Liver (tissue), 9 donors: ENCODE data around the gene ARHGEF12. TPM values are rescaled to one million over a fixed set of nuclear protein-coding genes. Genes with fewer than 3 reads are reported as not detected.

Experiments
- DNase-seq: peaks from one replicate; pipeline ENCODE4 v3.0.0-alpha.2; 2017; ENCODE audit warnings: low spot score
- H3K27ac ChIP-seq, 2 donors: one replicate each; pipeline ENCODE4 v1.7.0; 2013; ENCODE audit warnings: inconsistent platforms in 2 of 2, low read length in 2 of 2, control low read depth in 1 of 2, low read depth in 1 of 2, mild to moderate bottlenecking in 1 of 2
- H3K27me3 ChIP-seq, 4 donors: one replicate each; pipeline versions ENCODE4 v1.6.1 to v1.7.0; 2013; ENCODE audit warnings: low read length in 3 of 4, inconsistent platforms in 1 of 4, mild to moderate bottlenecking in 1 of 4, moderate library complexity in 1 of 4; ENCODE audit not compliant: control insufficient read depth in 4 of 4, insufficient read depth in 4 of 4
- H3K36me3 ChIP-seq, 4 donors: one replicate each; pipeline versions ENCODE4 v1.6.1 to v1.7.0; 2013; ENCODE audit warnings: low read length in 3 of 4, mild to moderate bottlenecking in 3 of 4, low read depth in 1 of 4, moderate library complexity in 1 of 4; ENCODE audit not compliant: control insufficient read depth in 4 of 4, insufficient read depth in 3 of 4
- H3K4me1 ChIP-seq, 4 donors: one replicate each; pipeline versions ENCODE4 v1.6.1 to v1.7.0; 2013; ENCODE audit warnings: low read length in 3 of 4, mild to moderate bottlenecking in 3 of 4, moderate library complexity in 1 of 4; ENCODE audit not compliant: control insufficient read depth in 4 of 4, insufficient read depth in 4 of 4
- H3K4me3 ChIP-seq, 3 donors: one replicate each; pipeline versions ENCODE4 v1.6.1 to v1.7.0; 2013; ENCODE audit warnings: low read length in 3 of 3, control low read depth in 1 of 3, low read depth in 1 of 3, mild to moderate bottlenecking in 1 of 3
- H3K9ac ChIP-seq, 2 donors: one replicate each; pipeline ENCODE4 v1.7.0; 2013; ENCODE audit warnings: low read length in 2 of 2, mild to moderate bottlenecking in 2 of 2, moderate library complexity in 2 of 2, control low read depth in 1 of 2, low read depth in 1 of 2
- H3K9me3 ChIP-seq, 4 donors: one replicate each; pipeline versions ENCODE4 v1.6.1 to v1.7.0; 2013; ENCODE audit warnings: low read length in 3 of 4; ENCODE audit not compliant: control insufficient read depth in 4 of 4
- EGR1 ChIP-seq, 2 donors: IDR thresholded peaks; 2 replicates each; pipeline ENCODE4 v1.6.1; 2016 to 2018; ENCODE audit warnings: antibody characterized with exemption in 2 of 2, low read depth in 2 of 2
- FOXA1 ChIP-seq: IDR thresholded peaks from 2 replicates; pipeline ENCODE4 v1.6.1; 2016; ENCODE audit warnings: antibody characterized with exemption
- FOXA2 ChIP-seq: IDR thresholded peaks from 2 replicates; pipeline ENCODE4 v1.6.1; 2016; ENCODE audit warnings: antibody characterized with exemption
- GABPA ChIP-seq, 2 donors: IDR thresholded peaks in 1 of 2; conservative IDR thresholded peaks in 1 of 2; 2 replicates each; pipeline ENCODE4 v1.6.1; 2016; ENCODE audit warnings: antibody characterized with exemption in 2 of 2, mild to moderate bottlenecking in 1 of 2, moderate library complexity in 1 of 2
- HNF4A ChIP-seq, 2 donors: conservative IDR thresholded peaks; 2 replicates each; pipeline ENCODE4 v1.6.1; 2016; ENCODE audit warnings: antibody characterized with exemption in 2 of 2, mild to moderate bottlenecking in 2 of 2
- HNF4G ChIP-seq: IDR thresholded peaks from 2 replicates; pipeline ENCODE4 v1.6.1; 2016; ENCODE audit warnings: antibody characterized with exemption
- JUND ChIP-seq, 2 donors: IDR thresholded peaks; 2 replicates each; pipeline ENCODE4 v1.6.1; 2016; ENCODE audit warnings: antibody characterized with exemption in 2 of 2
- NR2F2 ChIP-seq: IDR thresholded peaks from 2 replicates; pipeline ENCODE4 v1.6.1; 2016; ENCODE audit warnings: antibody characterized with exemption
- RAD21 ChIP-seq, 2 donors: IDR thresholded peaks; 2 replicates each; pipeline ENCODE4 v1.6.1; 2016; ENCODE audit warnings: antibody characterized with exemption in 2 of 2, mild to moderate bottlenecking in 2 of 2
- RXRA ChIP-seq, 2 donors: IDR thresholded peaks; 2 replicates each; pipeline ENCODE4 v1.6.1; 2017 to 2018; ENCODE audit warnings: antibody characterized with exemption in 2 of 2, mild to moderate bottlenecking in 1 of 2
- SP1 ChIP-seq: IDR thresholded peaks from 2 replicates; pipeline ENCODE4 v1.6.1; 2018; ENCODE audit warnings: antibody characterized with exemption, mild to moderate bottlenecking
- TAF1 ChIP-seq: conservative IDR thresholded peaks from 2 replicates; pipeline ENCODE4 v1.6.1; 2016; ENCODE audit warnings: antibody characterized with exemption, mild to moderate bottlenecking
- YY1 ChIP-seq: IDR thresholded peaks from 2 replicates; pipeline ENCODE4 v1.6.1; 2016; ENCODE audit warnings: antibody characterized with exemption, mild to moderate bottlenecking
- WGBS: extraction: QIAGEN DNeasy Blood & Tissue Kit; methylation state at CpG from one replicate; pipeline ENCODE4 v1.1.7; 2013; 5-methylcytosine and 5-hydroxymethylcytosine counted together
- polyA plus RNA-seq, 2 donors: library from polyadenylated mRNA; stranded (reverse) in 1 of 2; unstranded in 1 of 2; fragments of 200-250 nt in 1 of 2; fragments of >200 nt in 1 of 2; fragmentation: Nextera tagmentation in 1 of 2; extraction: Ambion mirVana in 1 of 2; gene quantifications; one replicate each; pipeline versions ENCODE4 v1.2.1 to v1.2.3, GENCODE V29; 2013 to 2015
- total RNA-seq, 2 donors: library from RNA; depleted of rRNA; stranded (reverse); fragments of >200 nt; gene quantifications; one replicate each; pipeline ENCODE4 v1.2.3, GENCODE V29; 2014
- TF ChIP-seq, protein P1 (sequence below): IDR thresholded peaks from 2 replicates; pipeline ENCODE4 v1.6.1; 2016; ENCODE audit warnings: antibody characterized with exemption
- TF ChIP-seq, protein P2 (sequence below): IDR thresholded peaks from 2 replicates; pipeline ENCODE4 v1.6.1; 2016; ENCODE audit warnings: antibody characterized with exemption
- TF ChIP-seq, protein P3 (sequence below): fragments of 150-350 bp; IDR thresholded peaks from 2 replicates; pipeline ENCODE4 v1.5.1; 2017; ENCODE audit warnings: improper control_type of control experiment, low read depth, low read length; ENCODE audit not compliant: missing input control
- TF ChIP-seq, protein P4 (sequence below): IDR thresholded peaks from 2 replicates; pipeline ENCODE4 v1.6.1; 2016; ENCODE audit warnings: antibody characterized with exemption
- TF ChIP-seq, protein P5 (sequence below): IDR thresholded peaks from 2 replicates; pipeline ENCODE4 v1.6.1; 2016; ENCODE audit warnings: antibody characterized with exemption, mild to moderate bottlenecking
- donor health status: healthy.
- donor health status: healthy.
- donor health status: healthy.
- donor health status: healthy.
- donor health status: healthy.

The ARHGEF12 gene
- total and polyA plus RNA-seq, 4 donors, result 28.0 to 169 (median 53.9) TPM

DNA sequence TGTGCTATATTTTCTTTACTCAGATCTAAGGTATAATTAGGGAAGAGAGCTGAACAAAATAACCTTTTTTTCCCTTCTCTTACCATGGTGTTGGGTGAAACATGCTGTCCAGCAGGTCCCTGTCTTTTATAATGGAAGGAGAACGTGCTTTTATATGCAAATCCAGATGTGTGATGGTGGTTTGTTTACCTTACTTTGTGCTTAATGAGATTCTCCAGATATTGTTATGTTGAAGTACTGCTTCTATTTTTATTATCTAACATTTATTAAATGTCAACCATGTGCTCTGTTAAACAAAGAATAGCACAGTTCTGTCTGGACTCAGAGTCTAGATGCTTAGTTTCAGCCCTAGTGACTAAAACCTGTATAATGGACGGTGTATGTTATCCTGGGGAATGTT, 165.2 kb downstream of the ARHGEF12 start:
- no peak for DNase-seq
- Histone ChIP-seq H3K4me1 (no peaks in the 10 kb centered on the region), H3K9ac (no peak overlapping the region), H3K27me3 (no peaks in the 10 kb centered on the region), H3K9me3 (no peaks in the 10 kb centered on the region), H3K4me3 (no peak overlapping the region), H3K27ac (no peak overlapping the region), H3K36me3 (no peaks in the 10 kb centered on the region)
- TF ChIP-seq JUND (IDR thresholded peaks at IDR 0.05) (no peak), GABPA (IDR thresholded peaks at IDR 0.05 in 1 of 2, conservative IDR thresholded peaks at IDR 0.05 in 1 of 2) (no peak), EGR1 (IDR thresholded peaks at IDR 0.05; ENCODE audit: low read depth in 2 of 2) (no peak), HNF4G (no peak), SP1 (no peak), YY1 (no peak), FOXA2 (no peak), HNF4A (conservative IDR thresholded peaks at IDR 0.05) (no peak), FOXA1 (no peak), TAF1 (no peak), NR2F2 (no peak), RXRA (IDR thresholded peaks at IDR 0.05) (no peak), RAD21 (IDR thresholded peaks at IDR 0.05) (no peak)
- TF ChIP-seq, protein P1, sequence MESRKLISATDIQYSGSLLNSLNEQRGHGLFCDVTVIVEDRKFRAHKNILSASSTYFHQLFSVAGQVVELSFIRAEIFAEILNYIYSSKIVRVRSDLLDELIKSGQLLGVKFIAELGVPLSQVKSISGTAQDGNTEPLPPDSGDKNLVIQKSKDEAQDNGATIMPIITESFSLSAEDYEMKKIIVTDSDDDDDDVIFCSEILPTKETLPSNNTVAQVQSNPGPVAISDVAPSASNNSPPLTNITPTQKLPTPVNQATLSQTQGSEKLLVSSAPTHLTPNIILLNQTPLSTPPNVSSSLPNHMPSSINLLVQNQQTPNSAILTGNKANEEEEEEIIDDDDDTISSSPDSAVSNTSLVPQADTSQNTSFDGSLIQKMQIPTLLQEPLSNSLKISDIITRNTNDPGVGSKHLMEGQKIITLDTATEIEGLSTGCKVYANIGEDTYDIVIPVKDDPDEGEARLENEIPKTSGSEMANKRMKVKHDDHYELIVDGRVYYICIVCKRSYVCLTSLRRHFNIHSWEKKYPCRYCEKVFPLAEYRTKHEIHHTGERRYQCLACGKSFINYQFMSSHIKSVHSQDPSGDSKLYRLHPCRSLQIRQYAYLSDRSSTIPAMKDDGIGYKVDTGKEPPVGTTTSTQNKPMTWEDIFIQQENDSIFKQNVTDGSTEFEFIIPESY, result no peak
- TF ChIP-seq, protein P2, sequence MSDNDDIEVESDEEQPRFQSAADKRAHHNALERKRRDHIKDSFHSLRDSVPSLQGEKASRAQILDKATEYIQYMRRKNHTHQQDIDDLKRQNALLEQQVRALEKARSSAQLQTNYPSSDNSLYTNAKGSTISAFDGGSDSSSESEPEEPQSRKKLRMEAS, result no peak
- TF ChIP-seq, protein P3, sequence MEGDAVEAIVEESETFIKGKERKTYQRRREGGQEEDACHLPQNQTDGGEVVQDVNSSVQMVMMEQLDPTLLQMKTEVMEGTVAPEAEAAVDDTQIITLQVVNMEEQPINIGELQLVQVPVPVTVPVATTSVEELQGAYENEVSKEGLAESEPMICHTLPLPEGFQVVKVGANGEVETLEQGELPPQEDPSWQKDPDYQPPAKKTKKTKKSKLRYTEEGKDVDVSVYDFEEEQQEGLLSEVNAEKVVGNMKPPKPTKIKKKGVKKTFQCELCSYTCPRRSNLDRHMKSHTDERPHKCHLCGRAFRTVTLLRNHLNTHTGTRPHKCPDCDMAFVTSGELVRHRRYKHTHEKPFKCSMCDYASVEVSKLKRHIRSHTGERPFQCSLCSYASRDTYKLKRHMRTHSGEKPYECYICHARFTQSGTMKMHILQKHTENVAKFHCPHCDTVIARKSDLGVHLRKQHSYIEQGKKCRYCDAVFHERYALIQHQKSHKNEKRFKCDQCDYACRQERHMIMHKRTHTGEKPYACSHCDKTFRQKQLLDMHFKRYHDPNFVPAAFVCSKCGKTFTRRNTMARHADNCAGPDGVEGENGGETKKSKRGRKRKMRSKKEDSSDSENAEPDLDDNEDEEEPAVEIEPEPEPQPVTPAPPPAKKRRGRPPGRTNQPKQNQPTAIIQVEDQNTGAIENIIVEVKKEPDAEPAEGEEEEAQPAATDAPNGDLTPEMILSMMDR, result no peak
- TF ChIP-seq, protein P4, sequence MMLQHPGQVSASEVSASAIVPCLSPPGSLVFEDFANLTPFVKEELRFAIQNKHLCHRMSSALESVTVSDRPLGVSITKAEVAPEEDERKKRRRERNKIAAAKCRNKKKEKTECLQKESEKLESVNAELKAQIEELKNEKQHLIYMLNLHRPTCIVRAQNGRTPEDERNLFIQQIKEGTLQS, result no peak
- TF ChIP-seq, protein P5, sequence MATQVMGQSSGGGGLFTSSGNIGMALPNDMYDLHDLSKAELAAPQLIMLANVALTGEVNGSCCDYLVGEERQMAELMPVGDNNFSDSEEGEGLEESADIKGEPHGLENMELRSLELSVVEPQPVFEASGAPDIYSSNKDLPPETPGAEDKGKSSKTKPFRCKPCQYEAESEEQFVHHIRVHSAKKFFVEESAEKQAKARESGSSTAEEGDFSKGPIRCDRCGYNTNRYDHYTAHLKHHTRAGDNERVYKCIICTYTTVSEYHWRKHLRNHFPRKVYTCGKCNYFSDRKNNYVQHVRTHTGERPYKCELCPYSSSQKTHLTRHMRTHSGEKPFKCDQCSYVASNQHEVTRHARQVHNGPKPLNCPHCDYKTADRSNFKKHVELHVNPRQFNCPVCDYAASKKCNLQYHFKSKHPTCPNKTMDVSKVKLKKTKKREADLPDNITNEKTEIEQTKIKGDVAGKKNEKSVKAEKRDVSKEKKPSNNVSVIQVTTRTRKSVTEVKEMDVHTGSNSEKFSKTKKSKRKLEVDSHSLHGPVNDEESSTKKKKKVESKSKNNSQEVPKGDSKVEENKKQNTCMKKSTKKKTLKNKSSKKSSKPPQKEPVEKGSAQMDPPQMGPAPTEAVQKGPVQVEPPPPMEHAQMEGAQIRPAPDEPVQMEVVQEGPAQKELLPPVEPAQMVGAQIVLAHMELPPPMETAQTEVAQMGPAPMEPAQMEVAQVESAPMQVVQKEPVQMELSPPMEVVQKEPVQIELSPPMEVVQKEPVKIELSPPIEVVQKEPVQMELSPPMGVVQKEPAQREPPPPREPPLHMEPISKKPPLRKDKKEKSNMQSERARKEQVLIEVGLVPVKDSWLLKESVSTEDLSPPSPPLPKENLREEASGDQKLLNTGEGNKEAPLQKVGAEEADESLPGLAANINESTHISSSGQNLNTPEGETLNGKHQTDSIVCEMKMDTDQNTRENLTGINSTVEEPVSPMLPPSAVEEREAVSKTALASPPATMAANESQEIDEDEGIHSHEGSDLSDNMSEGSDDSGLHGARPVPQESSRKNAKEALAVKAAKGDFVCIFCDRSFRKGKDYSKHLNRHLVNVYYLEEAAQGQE, result no peak
- WGBS, result 53% methylated on average over 2 of the region's 2 CpGs
